ENCODE data around the gene AP5Z1.

DNA sequence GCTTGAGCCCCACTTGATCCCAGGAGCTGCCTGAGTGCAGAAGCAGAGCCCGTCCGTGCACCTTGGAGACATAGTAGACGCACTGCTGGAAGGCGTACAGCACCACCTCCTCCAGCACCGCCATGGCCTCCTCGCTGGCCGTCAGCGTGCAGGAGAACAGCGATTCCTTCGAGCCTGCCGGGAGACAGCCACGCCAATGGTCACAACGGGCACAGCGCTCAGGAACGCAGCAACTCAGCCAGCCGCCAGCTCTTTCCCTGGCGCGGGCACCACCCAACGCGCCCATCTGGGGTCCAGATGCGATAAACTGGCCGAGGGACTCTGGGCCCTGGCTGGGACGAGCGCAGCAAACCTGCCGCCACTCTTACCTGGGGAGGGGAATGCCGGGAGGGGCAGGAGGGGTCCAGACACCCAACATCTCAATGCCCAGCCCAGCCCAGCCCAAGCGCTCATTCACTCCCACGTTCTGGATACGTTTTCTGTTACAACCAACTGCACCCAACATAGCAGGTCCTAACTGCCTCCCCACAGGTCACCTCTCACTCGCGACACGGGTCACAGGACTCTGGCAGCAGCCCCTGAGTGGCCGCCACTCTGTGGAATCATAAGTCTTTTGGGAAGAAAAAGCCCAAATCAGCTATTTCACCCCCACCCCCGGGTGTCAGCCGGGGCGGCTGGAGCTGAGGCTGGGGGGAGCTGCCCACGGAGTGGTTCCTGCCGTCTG, 41.9 kb downstream of the AP5Z1 start:
- TF ChIP-seq, protein P1, sequence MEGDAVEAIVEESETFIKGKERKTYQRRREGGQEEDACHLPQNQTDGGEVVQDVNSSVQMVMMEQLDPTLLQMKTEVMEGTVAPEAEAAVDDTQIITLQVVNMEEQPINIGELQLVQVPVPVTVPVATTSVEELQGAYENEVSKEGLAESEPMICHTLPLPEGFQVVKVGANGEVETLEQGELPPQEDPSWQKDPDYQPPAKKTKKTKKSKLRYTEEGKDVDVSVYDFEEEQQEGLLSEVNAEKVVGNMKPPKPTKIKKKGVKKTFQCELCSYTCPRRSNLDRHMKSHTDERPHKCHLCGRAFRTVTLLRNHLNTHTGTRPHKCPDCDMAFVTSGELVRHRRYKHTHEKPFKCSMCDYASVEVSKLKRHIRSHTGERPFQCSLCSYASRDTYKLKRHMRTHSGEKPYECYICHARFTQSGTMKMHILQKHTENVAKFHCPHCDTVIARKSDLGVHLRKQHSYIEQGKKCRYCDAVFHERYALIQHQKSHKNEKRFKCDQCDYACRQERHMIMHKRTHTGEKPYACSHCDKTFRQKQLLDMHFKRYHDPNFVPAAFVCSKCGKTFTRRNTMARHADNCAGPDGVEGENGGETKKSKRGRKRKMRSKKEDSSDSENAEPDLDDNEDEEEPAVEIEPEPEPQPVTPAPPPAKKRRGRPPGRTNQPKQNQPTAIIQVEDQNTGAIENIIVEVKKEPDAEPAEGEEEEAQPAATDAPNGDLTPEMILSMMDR (IDR thresholded peaks at IDR 0.05) = no peak
- TF ChIP-seq POLR2A (IDR thresholded peaks at IDR 0.05) (no peak), POLR2AphosphoS5 (IDR thresholded peaks at IDR 0.05) (no peak), EP300 (IDR thresholded peaks at IDR 0.05; ENCODE audit: low read depth) (no peak)

All from transverse colon (tissue), 4 donors.